ENCODE results near the gene TKFC.

DNA sequence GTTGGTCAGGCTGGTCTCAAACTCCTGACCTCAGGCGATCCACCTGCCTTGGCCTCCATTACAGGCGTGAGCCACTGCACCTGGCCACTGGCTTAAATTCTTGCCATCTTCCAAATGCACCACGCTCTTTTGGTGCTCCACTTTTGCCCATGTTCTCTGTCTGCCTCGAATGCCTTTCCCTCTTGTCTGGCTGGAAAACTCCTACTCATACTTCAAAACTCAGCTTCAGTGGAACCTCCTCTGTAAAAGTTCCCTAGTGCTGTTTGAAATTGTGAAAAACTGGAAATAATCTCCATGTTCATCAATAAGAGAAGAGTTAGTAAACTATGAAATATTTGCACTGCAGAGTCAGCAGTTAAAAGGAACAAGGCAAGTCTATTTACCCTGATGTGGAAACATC is 49.4 kb upstream of the TKFC start:
- TF ChIP-seq, protein P1, sequence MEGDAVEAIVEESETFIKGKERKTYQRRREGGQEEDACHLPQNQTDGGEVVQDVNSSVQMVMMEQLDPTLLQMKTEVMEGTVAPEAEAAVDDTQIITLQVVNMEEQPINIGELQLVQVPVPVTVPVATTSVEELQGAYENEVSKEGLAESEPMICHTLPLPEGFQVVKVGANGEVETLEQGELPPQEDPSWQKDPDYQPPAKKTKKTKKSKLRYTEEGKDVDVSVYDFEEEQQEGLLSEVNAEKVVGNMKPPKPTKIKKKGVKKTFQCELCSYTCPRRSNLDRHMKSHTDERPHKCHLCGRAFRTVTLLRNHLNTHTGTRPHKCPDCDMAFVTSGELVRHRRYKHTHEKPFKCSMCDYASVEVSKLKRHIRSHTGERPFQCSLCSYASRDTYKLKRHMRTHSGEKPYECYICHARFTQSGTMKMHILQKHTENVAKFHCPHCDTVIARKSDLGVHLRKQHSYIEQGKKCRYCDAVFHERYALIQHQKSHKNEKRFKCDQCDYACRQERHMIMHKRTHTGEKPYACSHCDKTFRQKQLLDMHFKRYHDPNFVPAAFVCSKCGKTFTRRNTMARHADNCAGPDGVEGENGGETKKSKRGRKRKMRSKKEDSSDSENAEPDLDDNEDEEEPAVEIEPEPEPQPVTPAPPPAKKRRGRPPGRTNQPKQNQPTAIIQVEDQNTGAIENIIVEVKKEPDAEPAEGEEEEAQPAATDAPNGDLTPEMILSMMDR (IDR thresholded peaks at IDR 0.05) = no peak
- TF ChIP-seq, protein P2, sequence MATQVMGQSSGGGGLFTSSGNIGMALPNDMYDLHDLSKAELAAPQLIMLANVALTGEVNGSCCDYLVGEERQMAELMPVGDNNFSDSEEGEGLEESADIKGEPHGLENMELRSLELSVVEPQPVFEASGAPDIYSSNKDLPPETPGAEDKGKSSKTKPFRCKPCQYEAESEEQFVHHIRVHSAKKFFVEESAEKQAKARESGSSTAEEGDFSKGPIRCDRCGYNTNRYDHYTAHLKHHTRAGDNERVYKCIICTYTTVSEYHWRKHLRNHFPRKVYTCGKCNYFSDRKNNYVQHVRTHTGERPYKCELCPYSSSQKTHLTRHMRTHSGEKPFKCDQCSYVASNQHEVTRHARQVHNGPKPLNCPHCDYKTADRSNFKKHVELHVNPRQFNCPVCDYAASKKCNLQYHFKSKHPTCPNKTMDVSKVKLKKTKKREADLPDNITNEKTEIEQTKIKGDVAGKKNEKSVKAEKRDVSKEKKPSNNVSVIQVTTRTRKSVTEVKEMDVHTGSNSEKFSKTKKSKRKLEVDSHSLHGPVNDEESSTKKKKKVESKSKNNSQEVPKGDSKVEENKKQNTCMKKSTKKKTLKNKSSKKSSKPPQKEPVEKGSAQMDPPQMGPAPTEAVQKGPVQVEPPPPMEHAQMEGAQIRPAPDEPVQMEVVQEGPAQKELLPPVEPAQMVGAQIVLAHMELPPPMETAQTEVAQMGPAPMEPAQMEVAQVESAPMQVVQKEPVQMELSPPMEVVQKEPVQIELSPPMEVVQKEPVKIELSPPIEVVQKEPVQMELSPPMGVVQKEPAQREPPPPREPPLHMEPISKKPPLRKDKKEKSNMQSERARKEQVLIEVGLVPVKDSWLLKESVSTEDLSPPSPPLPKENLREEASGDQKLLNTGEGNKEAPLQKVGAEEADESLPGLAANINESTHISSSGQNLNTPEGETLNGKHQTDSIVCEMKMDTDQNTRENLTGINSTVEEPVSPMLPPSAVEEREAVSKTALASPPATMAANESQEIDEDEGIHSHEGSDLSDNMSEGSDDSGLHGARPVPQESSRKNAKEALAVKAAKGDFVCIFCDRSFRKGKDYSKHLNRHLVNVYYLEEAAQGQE (IDR thresholded peaks at IDR 0.05; ENCODE audit: insufficient read depth in 1 of 2, low read depth in 2 of 2, low read length in 1 of 2) = no peak
